PC-3 (cell line): ENCODE results near the gene MYO7A. TPM values are rescaled to one million over a fixed set of nuclear protein-coding genes. Genes with fewer than 3 reads are reported as not detected.

Experiments used
- ATAC-seq: fragments of 200-7000 bp; cut with Tn5 transposase; 2 replicates; pipeline ENCODE4 v1.9.1; 2020; ENCODE audit warnings: mild to moderate bottlenecking, moderate library complexity
- BruUV-seq: library from RNA; stranded (reverse); fragments of 400-500 nt; replicated peaks from 2 replicates; lab custom pipeline; 2021; lab: Mats Ljungman, UMichigan
- CTCF ChIA-PET: fragments of 300-600 bp; sonication (Branson Sonifier 250); formaldehyde crosslinking; loops from one replicate; lab custom pipeline; 2022; ENCODE audit warnings: antibody characterized with exemption; lab: Charles Lee
- POLR2A ChIA-PET: fragments of 300-600 bp; sonication (Branson Sonifier 250); formaldehyde crosslinking; loops from one replicate; lab custom pipeline; 2022; ENCODE audit warnings: antibody characterized with exemption; ENCODE audit not compliant: unreplicated experiment; lab: Charles Lee
- DNase-seq: peaks from one replicate; pipeline ENCODE4 v3.0.0-alpha.2; 2015
- H2AFZ ChIP-seq: fragments of 300-600 bp; sonication (generic); 2 replicates; pipeline ENCODE4 v1.6.0; 2016; ENCODE audit warnings: antibody characterized with exemption, low read length
- H3F3A ChIP-seq: fragments of 300-600 bp; sonication (generic); one replicate; pipeline ENCODE4 v1.6.0; 2017; ENCODE audit warnings: antibody characterized with exemption, low read length, control low read depth, mild to moderate bottlenecking; ENCODE audit not compliant: unreplicated experiment
- H3K27ac ChIP-seq: fragments of 300-600 bp; sonication (generic); 2 replicates; pipeline ENCODE4 v1.5.1; 2016; ENCODE audit warnings: mild to moderate bottlenecking, low read length
- H3K27me3 ChIP-seq: fragments of 300-600 bp; sonication (generic); 2 replicates; pipeline ENCODE4 v1.6.1; 2016; ENCODE audit warnings: low read length, mixed read lengths
- H3K36me3 ChIP-seq: fragments of 300-600 bp; sonication (generic); 2 replicates; pipeline ENCODE4 v1.6.1; 2016; ENCODE audit warnings: low read depth, mixed run types, low read length, mixed read lengths
- H3K4me1 ChIP-seq: fragments of 300-600 bp; sonication (generic); 2 replicates; pipeline ENCODE4 v1.5.1; 2016; ENCODE audit warnings: low read length; ENCODE audit not compliant: insufficient read depth
- H3K4me2 ChIP-seq: fragments of 300-600 bp; sonication (generic); 2 replicates; pipeline ENCODE4 v1.6.0; 2016; ENCODE audit warnings: low read length
- H3K4me3 ChIP-seq: fragments of 300-600 bp; sonication (generic); 2 replicates; pipeline ENCODE4 v1.5.1; 2016; ENCODE audit warnings: mild to moderate bottlenecking, low read length, mixed read lengths
- H3K79me2 ChIP-seq: fragments of 300-600 bp; sonication (generic); 2 replicates; pipeline ENCODE4 v1.6.1; 2017; ENCODE audit warnings: low read length, mixed read lengths
- H3K9ac ChIP-seq: fragments of 300-600 bp; sonication (generic); 2 replicates; pipeline ENCODE4 v1.6.0; 2016; ENCODE audit warnings: mild to moderate bottlenecking, low read length
- H3K9me2 ChIP-seq: fragments of 300-600 bp; sonication (generic); replicated peaks from 2 replicates; pipeline ENCODE4 v1.6.1; 2016; ENCODE audit warnings: mixed run types, low read length, mixed read lengths
- H3K9me3 ChIP-seq: fragments of 300-600 bp; sonication (generic); 2 replicates; pipeline ENCODE4 v1.6.1; 2016; ENCODE audit warnings: low read length, mixed read lengths
- H4K20me1 ChIP-seq: fragments of 300-600 bp; sonication (generic); 2 replicates; pipeline ENCODE4 v1.6.1; 2016; ENCODE audit warnings: low read length, mixed read lengths
- EZH2 ChIP-seq: fragments of 300-600 bp; sonication (generic); IDR thresholded peaks from one replicate; pipeline ENCODE4 v1.6.1; 2017; ENCODE audit warnings: antibody characterized with exemption, mild to moderate bottlenecking, low read length; ENCODE audit not compliant: unreplicated experiment
- EZH2phosphoT487 ChIP-seq: fragments of 300-600 bp; sonication (generic); IDR thresholded peaks from 2 replicates; pipeline ENCODE4 v1.6.1; 2018; ENCODE audit warnings: mild to moderate bottlenecking, antibody characterized with exemption, low read length, borderline replicate concordance
- intact Hi-C: fragments of 100-400 bp; cut with micrococcal nuclease; formaldehyde crosslinking; loops from 2 replicates; pipeline ENCODE4 v1.9.0; 2023
- total RNA-seq: library from RNA; depleted of rRNA; stranded (reverse); fragments of >200 nt; gene quantifications from 2 replicates; pipeline ENCODE4 v1.2.3, GENCODE V29; 2014
- TF ChIP-seq, protein P1 (sequence below): fragments of 300-600 bp; sonication (generic); conservative IDR thresholded peaks from 2 replicates; pipeline ENCODE4 v1.5.1; 2017; ENCODE audit warnings: antibody characterized with exemption, low read depth, mild to moderate bottlenecking, low read length

MYO7A gene
- total RNA-seq, 1 experiment from 2014 or later, result 0.66 TPM

DNA sequence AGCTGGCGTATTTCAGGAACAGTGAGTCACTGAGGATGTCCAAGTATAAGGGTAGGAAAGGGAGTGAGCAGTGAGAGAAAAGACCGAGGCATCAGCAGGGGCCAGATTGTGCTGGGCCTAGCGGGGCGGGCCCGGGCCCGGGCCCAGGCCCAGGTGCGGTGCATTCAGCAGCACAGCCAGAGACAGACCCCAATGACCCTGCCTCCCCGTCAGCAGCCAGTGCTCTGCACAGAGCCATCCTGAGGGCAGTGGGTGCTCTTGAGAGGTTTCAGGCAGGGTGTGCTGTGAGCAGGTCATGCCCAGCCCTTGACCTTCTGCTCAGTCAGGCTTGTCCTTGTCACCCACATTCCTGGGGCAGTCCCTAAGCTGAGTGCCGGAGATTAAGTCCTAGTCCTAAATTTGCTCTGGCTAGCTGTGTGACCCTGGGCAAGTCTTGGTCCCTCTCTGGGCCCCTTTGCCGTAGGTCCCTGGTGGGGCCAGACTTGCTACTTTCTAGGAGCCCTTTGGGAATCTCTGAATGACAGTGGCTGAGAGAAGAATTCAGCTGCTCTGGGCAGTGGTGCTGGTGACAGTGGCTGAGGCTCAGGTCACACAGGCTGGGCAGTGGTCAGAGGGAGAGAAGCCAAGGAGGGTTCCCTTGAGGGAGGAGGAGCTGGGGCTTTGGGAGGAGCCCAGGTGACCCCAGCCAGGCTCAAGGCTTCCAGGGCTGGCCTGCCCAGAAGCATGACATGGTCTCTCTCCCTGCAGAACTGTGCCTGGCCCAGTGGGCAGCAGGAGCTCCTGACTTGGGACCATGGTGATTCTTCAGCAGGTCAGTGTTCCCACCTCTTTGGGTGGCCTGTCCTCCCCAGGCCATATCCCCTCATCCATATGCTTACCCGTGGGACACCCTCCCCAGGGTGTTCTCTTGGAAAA is 2.1 kb downstream of the MYO7A start:
- no peak overlapping the region for H2AFZ ChIP-seq
- POLR2A ChIA-PET, result no interaction called here
- TF ChIP-seq EZH2phosphoT487 (no peak), EZH2 (no peak)
- TF ChIP-seq, protein P1, sequence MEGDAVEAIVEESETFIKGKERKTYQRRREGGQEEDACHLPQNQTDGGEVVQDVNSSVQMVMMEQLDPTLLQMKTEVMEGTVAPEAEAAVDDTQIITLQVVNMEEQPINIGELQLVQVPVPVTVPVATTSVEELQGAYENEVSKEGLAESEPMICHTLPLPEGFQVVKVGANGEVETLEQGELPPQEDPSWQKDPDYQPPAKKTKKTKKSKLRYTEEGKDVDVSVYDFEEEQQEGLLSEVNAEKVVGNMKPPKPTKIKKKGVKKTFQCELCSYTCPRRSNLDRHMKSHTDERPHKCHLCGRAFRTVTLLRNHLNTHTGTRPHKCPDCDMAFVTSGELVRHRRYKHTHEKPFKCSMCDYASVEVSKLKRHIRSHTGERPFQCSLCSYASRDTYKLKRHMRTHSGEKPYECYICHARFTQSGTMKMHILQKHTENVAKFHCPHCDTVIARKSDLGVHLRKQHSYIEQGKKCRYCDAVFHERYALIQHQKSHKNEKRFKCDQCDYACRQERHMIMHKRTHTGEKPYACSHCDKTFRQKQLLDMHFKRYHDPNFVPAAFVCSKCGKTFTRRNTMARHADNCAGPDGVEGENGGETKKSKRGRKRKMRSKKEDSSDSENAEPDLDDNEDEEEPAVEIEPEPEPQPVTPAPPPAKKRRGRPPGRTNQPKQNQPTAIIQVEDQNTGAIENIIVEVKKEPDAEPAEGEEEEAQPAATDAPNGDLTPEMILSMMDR, result no peak

DNA sequence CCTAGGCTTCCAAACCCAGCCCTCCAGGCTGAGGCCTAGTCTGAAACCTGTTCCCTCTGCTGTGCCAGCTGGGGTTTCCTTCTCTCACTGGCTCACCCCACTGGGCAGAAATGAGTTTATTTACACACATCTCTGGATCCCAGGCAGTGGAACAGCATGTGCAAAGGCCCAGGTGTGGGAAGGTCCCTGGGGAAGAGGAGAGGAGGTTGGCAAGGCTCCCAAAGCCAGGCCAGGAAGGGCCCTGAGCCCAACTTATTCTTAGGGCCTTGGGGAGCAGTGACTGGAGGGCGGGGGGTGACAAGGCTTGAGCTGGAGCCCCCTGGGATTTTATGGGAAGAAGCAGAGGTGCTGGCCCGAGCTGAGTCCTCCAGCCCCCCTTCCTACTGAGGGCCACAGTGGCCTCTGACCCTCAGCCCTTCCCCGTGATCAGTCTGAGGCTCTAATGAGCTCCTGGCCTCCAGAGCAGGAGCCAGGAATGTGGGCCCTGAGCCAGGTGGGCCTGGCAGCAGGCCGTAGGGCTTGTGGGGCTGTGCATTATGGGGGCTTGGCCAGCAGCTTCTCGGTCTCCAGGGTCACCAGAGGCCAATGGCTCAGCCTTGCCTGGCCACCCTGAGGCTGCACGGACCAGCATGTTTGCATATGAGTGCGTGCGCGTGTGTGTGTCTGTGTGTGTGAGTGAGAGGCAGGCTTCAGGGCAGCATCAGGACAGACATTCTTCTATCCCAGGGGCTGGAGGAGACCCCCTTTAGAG is 2.9 kb downstream of the MYO7A start:
- H3K9me3 ChIP-seq, result no peaks in the 10 kb centered on the region
- no peaks in the 10 kb centered on the region for H3K27me3 ChIP-seq
- H3F3A ChIP-seq, result no peaks in the 10 kb centered on the region
- intact Hi-C loops, result no loop called here
- peaks cover 6% of the 10 kb centered on the region; the same call in 1 of the 2 replicates for H3K4me1 ChIP-seq
- no peak overlapping the region for H3K4me2 ChIP-seq
- CTCF ChIA-PET, result no interaction called here
- H3K79me2 ChIP-seq, result no peaks in the 10 kb centered on the region
- TF ChIP-seq, protein P1, result no peak
- no peak for TF ChIP-seq EZH2
- no peak for TF ChIP-seq EZH2phosphoT487
- ATAC-seq (no peak), DNase-seq (no peak)
- no peaks in the 10 kb centered on the region for H3K9me2 ChIP-seq
- no peak overlapping the region for H2AFZ ChIP-seq
- H4K20me1 ChIP-seq, result no peaks in the 10 kb centered on the region
- H3K27ac ChIP-seq, result no peak overlapping the region
- H3K4me3 ChIP-seq, result no peak overlapping the region
- no TSS peak for BruUV-seq
- POLR2A ChIA-PET, result no interaction called here
- no peaks in the 10 kb centered on the region for H3K36me3 ChIP-seq
- no peak overlapping the region for H3K9ac ChIP-seq

More for the DNA sequence above, 2.1 kb downstream of the MYO7A start:
- no peaks in the 10 kb centered on the region for H3F3A ChIP-seq
- no peaks in the 10 kb centered on the region for H3K79me2 ChIP-seq
- H3K4me1 ChIP-seq, result peaks cover 6% of the 10 kb centered on the region; the same call in 1 of the 2 replicates
- no peaks in the 10 kb centered on the region for H3K27me3 ChIP-seq
- H4K20me1 ChIP-seq, result no peaks in the 10 kb centered on the region
- intact Hi-C loops, result no loop called here
- no peak for DNase-seq
- H3K9me3 ChIP-seq, result no peaks in the 10 kb centered on the region
- no peaks in the 10 kb centered on the region for H3K36me3 ChIP-seq
- no peak overlapping the region for H3K4me3 ChIP-seq
- H3K4me2 ChIP-seq, result no peak overlapping the region
- H3K9ac ChIP-seq, result no peak overlapping the region
- H3K9me2 ChIP-seq, result no peaks in the 10 kb centered on the region
- CTCF ChIA-PET, result interaction anchor here (0.5 to 1.2 kb wide), 2 partner anchors 427 to 1986 kb away, joined by 3 to 10 read pairs; no protein-coding TSS in a partner anchor
- no peak for ATAC-seq
- BruUV-seq, result no TSS peak
- H3K27ac ChIP-seq, result no peak overlapping the region
